Kidney (tissue), 14 donors: ENCODE results near the gene FAM50A. TPM values are rescaled to one million over a fixed set of nuclear protein-coding genes. Genes with fewer than 3 reads are reported as not detected.
"Not testable (repeated sequence)": the region's sequence is repeated elsewhere in the genome, so short reads cannot be mapped to it uniquely, and the experiment has no call there.

Experiments used
- DNase-seq, 5 donors: peaks; one replicate each; pipeline ENCODE4 v3.0.0-alpha.2; 2013 to 2020
- FAIRE-seq: peaks from 2 replicates; lab custom pipeline; 2012; peaks lifted over from hg19 to GRCh38; lab: Jason Lieb, UNC
- H3K27ac ChIP-seq, 2 donors: one replicate each; pipeline ENCODE4 v1.7.0; 2013; ENCODE audit warnings: low read depth in 2 of 2, low read length in 2 of 2, inconsistent platforms in 1 of 2
- H3K27me3 ChIP-seq: one replicate; pipeline ENCODE4 v1.7.1; 2013; ENCODE audit warnings: low read length, inconsistent platforms; ENCODE audit not compliant: control insufficient read depth, insufficient read depth
- H3K36me3 ChIP-seq, 3 donors: one replicate each; pipeline versions ENCODE4 v1.7.0 to v1.7.1; 2013; ENCODE audit warnings: low read length in 3 of 3, control low read depth in 1 of 3, inconsistent platforms in 1 of 3; ENCODE audit not compliant: insufficient read depth in 3 of 3, control insufficient read depth in 2 of 3
- H3K4me1 ChIP-seq, 3 donors: one replicate each; pipeline versions ENCODE4 v1.7.0 to v1.7.1; 2013; ENCODE audit warnings: low read length in 3 of 3, inconsistent platforms in 1 of 3, low read depth in 1 of 3; ENCODE audit not compliant: control insufficient read depth in 2 of 3, insufficient read depth in 2 of 3
- H3K4me3 ChIP-seq, 3 donors: one replicate each; pipeline versions ENCODE4 v1.7.0 to v1.8.1; 2013; ENCODE audit warnings: low read length in 3 of 3, control low read depth in 1 of 3, inconsistent platforms in 1 of 3
- H3K9ac ChIP-seq, 3 donors: one replicate each; pipeline versions ENCODE4 v1.7.0 to v1.7.1; 2013; ENCODE audit warnings: low read length in 3 of 3, control low read depth in 1 of 3, inconsistent platforms in 1 of 3
- H3K9me3 ChIP-seq, 3 donors: one replicate each; pipeline versions ENCODE4 v1.7.0 to v1.7.1; 2013; ENCODE audit warnings: low read length in 3 of 3, control low read depth in 1 of 3, inconsistent platforms in 1 of 3; ENCODE audit not compliant: control insufficient read depth in 2 of 3, insufficient read depth in 1 of 3
- intact Hi-C: fragments of 100-400 bp; cut with DNase I; formaldehyde crosslinking; loops from one replicate; pipeline ENCODE4 v1.11.1; 2022
- polyA plus RNA-seq: library from polyadenylated mRNA; stranded (reverse); fragments of 350-450 nt; fragmentation: Illumina TruSeq; extraction: RNeasy Lipid Tissue Mini Kit (QIAGEN cat#74804); gene quantifications from one replicate; pipeline ENCODE4 v1.2.3, GENCODE V29; 2014; ENCODE audit warnings: low read depth, low replicate concordance; ENCODE audit not compliant: insufficient read depth
- total RNA-seq: library from RNA; stranded (reverse); fragmentation: NEBNext Ultra II Directional; extraction: Animal tissue kit (Norgen Biotek cat#: 25700); gene quantifications from one replicate; pipeline ENCODE4 v1.2.1, GENCODE V29; 2021
- TF ChIP-seq, protein P1 (sequence below): IDR thresholded peaks from 3 replicates; pipeline ENCODE4 v1.5.1; 2012; ENCODE audit warnings: mild to moderate bottlenecking, moderate library complexity, borderline replicate concordance; ENCODE audit not compliant: insufficient read depth; ENCODE audit errors: extremely low read depth
- donor health status: control.
- donor health status: control.
- donor health status: control.
- donor health status: control.
- donor health status: control.
- donor health status: DM: yes; HTN: yes; CAD: no.
- donor health status: Normal renal cell carcinoma (clear cell type).

The FAM50A gene
- total and polyA plus RNA-seq, 2 donors from 2014 or later, result 46.0 to 112 TPM

DNA sequence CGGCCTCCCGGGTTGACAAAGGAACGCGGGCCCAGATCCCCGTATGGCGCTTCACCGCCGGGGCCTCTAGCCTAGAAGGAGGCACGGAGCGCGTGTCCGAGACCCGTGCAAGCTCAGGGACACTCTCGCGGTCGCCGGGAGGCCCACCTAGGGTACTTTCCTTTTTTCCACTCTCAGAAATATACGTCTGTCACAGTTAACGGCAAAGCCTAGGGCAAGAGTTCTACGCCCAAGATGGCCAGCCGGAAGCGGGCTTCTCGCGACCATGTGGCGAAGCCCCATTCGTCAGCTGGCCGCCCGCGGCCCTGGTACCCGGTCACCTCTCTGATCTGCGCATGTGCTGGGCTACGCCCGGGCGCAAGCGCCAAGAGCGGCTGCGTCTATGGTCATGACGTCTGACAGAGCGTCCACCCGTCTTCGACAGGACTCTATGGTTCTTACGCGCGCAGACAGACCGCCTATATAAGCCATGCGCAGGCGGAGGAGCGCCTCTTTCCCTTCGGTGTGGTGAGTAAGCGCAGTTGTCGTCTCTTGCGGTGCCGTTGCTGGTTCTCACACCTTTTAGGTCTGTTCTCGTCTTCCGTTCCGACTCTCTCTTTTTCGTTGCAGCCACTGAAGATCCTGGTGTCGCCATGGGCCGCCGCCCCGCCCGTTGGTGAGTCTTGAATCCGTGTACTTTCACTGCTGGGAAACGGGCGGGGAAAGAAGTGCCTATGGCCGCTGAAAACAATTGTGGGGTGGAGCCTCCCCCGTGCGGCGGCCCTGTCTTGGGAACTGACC, 45.9 kb upstream of the FAM50A start, which contains the start of gene RPL10:
RPL10 (plus strand) TSS at position 490 of the 780 bp plus-strand sequence; CDS start at position 633, 143 bp downstream.
- intact Hi-C loops, result no loop called here
- Histone ChIP-seq H3K4me3 (peak within 1 kb of the TSS; percentile 90 to 93 (median 92)), H3K4me1 (peaks cover 0 to 21% (median 7%) of the 10 kb centered on the region in 3 donors), H3K27me3 (no peaks in the 10 kb centered on the region), H3K9ac (peak within 1 kb of the TSS; percentile 95 to 99 (median 95)), H3K9me3 (no peaks in the 10 kb centered on the region), H3K27ac (peak within 1 kb of the TSS; percentile 96 to 98), H3K36me3 (peaks cover 2 to 15% (median 8%) of the 10 kb centered on the region in 3 donors)
- peak; percentile 66 for FAIRE-seq
- TF ChIP-seq, protein P1, sequence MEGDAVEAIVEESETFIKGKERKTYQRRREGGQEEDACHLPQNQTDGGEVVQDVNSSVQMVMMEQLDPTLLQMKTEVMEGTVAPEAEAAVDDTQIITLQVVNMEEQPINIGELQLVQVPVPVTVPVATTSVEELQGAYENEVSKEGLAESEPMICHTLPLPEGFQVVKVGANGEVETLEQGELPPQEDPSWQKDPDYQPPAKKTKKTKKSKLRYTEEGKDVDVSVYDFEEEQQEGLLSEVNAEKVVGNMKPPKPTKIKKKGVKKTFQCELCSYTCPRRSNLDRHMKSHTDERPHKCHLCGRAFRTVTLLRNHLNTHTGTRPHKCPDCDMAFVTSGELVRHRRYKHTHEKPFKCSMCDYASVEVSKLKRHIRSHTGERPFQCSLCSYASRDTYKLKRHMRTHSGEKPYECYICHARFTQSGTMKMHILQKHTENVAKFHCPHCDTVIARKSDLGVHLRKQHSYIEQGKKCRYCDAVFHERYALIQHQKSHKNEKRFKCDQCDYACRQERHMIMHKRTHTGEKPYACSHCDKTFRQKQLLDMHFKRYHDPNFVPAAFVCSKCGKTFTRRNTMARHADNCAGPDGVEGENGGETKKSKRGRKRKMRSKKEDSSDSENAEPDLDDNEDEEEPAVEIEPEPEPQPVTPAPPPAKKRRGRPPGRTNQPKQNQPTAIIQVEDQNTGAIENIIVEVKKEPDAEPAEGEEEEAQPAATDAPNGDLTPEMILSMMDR, result no peak
- peak; percentile 96 to 98 (median 97) for DNase-seq

DNA sequence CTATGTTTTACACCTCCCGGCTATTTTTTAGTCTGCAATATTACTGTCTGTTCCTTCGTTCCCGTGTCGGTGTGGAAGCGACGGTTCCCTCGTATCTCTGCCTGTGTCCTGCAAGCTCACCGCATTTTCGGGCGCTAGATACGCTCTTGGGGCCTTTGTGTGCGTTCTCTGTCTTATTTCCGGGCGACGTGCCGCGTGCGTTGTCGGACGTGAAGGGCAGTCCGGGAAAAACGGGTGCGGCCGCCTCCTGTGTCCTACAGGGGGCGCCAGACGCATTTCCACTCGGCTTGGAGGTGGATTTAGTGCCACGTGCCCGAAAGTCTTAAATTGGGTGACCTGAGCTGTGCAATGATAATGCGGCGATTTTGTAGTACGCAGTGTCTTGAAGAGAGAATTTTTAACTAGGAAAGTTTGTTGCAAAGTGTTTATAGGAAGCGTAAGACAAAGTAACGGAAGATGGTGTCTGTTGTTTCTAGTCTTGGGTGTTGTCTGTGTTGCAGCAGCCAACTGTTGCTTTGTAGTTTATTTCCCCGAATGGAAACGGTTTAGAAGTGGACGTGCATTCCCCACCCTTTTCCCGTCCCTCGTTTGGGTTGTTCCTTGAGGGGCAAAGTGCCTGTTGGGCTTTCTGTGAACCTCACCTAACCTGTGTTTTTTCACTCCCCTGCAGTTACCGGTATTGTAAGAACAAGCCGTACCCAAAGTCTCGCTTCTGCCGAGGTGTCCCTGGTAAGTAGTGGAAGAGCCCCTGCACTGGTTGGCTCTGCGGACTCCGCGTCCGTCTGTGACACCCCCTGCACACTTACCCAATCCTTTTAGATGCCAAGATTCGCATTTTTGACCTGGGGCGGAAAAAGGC, 45.0 kb upstream of the FAM50A start:
- H3K4me3 ChIP-seq, result peak overlapping the region; percentile 90 to 93 (median 92)
- TF ChIP-seq, protein P1, result peak; percentile 65
- H3K9ac ChIP-seq, result peak overlapping the region; percentile 95 to 99 (median 95)
- H3K27me3 ChIP-seq, result no peaks in the 10 kb centered on the region
- DNase-seq (peak; percentile 88 to 95 (median 91)), FAIRE-seq (no peak)
- no peaks in the 10 kb centered on the region for H3K9me3 ChIP-seq
- intact Hi-C loops, result no loop called here
- H3K36me3 ChIP-seq, result peaks cover 2 to 15% (median 8%) of the 10 kb centered on the region in 3 donors
- peaks cover 0 to 21% (median 7%) of the 10 kb centered on the region in 3 donors for H3K4me1 ChIP-seq
- H3K27ac ChIP-seq, result peak overlapping the region; percentile 96 to 98

DNA sequence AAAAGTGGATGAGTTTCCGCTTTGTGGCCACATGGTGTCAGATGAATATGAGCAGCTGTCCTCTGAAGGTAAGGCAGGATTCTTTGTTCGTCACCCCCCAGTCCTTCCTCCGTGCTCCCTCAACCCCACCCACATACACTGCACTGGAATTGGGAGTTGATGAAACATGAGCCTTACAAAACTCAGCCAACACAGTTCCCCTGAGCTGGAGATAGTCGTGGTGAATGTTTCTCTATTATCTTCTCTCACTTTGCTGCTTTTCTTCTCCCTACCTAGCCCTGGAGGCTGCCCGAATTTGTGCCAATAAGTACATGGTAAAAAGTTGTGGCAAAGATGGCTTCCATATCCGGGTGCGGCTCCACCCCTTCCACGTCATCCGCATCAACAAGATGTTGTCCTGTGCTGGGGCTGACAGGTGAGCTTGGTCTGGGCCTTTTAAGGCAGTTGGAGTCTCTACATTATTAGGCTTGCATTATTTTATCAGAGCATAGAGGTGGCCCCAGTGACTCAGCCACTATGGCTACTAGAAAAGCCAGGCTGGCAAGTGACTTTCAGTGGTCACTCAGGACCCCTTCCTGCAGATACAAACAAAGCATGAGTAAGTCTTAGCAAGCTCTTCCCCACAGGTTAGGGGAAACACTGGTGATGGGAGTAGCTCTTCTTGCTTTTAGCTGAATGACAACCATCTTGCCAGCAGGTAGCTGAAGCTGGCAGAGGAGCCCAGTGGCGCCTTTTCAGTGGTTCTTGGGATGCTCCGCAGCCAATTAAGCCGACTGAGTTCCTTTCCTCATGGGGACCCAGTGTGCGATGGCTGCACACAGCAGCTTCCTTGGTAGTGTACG, 44.2 kb upstream of the FAM50A start:
- intact Hi-C loops, result no loop called here
- FAIRE-seq (no peak), DNase-seq (no peak)
- H3K9ac ChIP-seq, result peak overlapping the region; percentile 22 to 99 (median 24)
- TF ChIP-seq, protein P1, result no peak
- H3K27ac ChIP-seq, result no peak overlapping the region
- H3K4me3 ChIP-seq, result peak overlapping the region; percentile 90 to 93 (median 92)
- no peaks in the 10 kb centered on the region for H3K27me3 ChIP-seq
- peaks cover 0 to 21% (median 7%) of the 10 kb centered on the region in 3 donors for H3K4me1 ChIP-seq
- peaks cover 2 to 15% (median 8%) of the 10 kb centered on the region in 3 donors for H3K36me3 ChIP-seq
- H3K9me3 ChIP-seq, result no peaks in the 10 kb centered on the region

DNA sequence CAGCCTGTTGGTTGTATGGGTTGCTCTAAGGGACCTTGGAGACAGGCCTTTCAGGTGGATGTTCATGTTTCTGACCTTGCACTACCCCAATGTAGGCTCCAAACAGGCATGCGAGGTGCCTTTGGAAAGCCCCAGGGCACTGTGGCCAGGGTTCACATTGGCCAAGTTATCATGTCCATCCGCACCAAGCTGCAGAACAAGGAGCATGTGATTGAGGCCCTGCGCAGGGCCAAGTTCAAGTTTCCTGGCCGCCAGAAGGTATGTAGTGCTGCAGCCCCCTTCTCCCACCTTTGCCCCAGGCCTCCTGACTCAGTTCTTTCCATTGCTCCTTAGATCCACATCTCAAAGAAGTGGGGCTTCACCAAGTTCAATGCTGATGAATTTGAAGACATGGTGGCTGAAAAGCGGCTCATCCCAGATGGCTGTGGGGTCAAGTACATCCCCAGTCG, 43.5 kb upstream of the FAM50A start:
- Histone ChIP-seq H3K4me3 (peak overlapping the region in 1 of 3 donors; percentile 93), H3K36me3 (peaks cover 2 to 15% (median 8%) of the 10 kb centered on the region in 3 donors), H3K4me1 (peaks cover 0 to 21% (median 7%) of the 10 kb centered on the region in 3 donors)
- DNase-seq, FAIRE-seq, H3K27ac ChIP-seq, H3K27me3 ChIP-seq, H3K9me3 ChIP-seq, intact Hi-C loops, H3K9ac ChIP-seq: not testable (repeated sequence)
